Stimulated activated CD8-positive, alpha-beta memory T cell treated with anti-CD3 and anti-CD28 coated beads, Interleukin-4, amount 100 ng/mL, for 48 hours (primary cell): ENCODE results near the gene LMOD3.
A peak's percentile ranks its signal among the peaks of the same experiment; 100 is the strongest.

ENCODE experiments used
- DNase-seq: peaks from one replicate; pipeline ENCODE4 v3.0.0-alpha.2; 2020

Gene LMOD3

GRCh38 chr3:69121513-69121912, 882 bp downstream of the LMOD3 start:
- no peak for DNase-seq

GRCh38 chr3:69120879-69121464, 1.4 kb downstream of the LMOD3 start:
- peak; percentile 89 for DNase-seq

GRCh38 chr3:69119681-69120080, 2.7 kb downstream of the LMOD3 start:
- DNase-seq: no peak

GRCh38 chr3:69119138-69119537, 3.3 kb downstream of the LMOD3 start:
- no peak for DNase-seq

GRCh38 chr3:69118555-69118954, 3.8 kb downstream of the LMOD3 start:
- no peak for DNase-seq

GRCh38 chr3:69116897-69117296, 5.5 kb downstream of the LMOD3 start:
- no peak for DNase-seq

GRCh38 chr3:69116162-69116561, 6.2 kb downstream of the LMOD3 start:
- DNase-seq: no peak

- no peak for DNase-seq
These were observed 6.7 kb downstream of the LMOD3 start for GRCh38 chr3:69115731-69116130.

- DNase-seq: no peak
These were observed 8.9 kb downstream of the LMOD3 start for GRCh38 chr3:69113536-69113935.

GRCh38 chr3:69110941-69111546, 11.4 kb downstream of the LMOD3 start:
- no peak for DNase-seq

- DNase-seq: no peak
These were observed 13.6 kb downstream of the LMOD3 start for GRCh38 chr3:69108811-69109210.

GRCh38 chr3:69107841-69108240, 14.6 kb downstream of the LMOD3 start:
- no peak for DNase-seq

GRCh38 chr3:69105320-69105719, 17.1 kb downstream of the LMOD3 start:
- no peak for DNase-seq

- DNase-seq: no peak
These were observed 17.8 kb downstream of the LMOD3 start for GRCh38 chr3:69104586-69104985.

- DNase-seq: no peak
These were observed 19.3 kb downstream of the LMOD3 start for GRCh38 chr3:69103123-69103522.

- DNase-seq: no peak
These were observed 20.0 kb downstream of the LMOD3 start for GRCh38 chr3:69102384-69102783.

GRCh38 chr3:69099576-69099975, 22.8 kb downstream of the LMOD3 start:
- DNase-seq: no peak

GRCh38 chr3:69097407-69098086, 24.8 kb downstream of the LMOD3 start:
- no peak for DNase-seq

GRCh38 chr3:69096299-69096698, 26.1 kb downstream of the LMOD3 start:
- DNase-seq: no peak

- peak; percentile 57 for DNase-seq
These were observed 26.8 kb downstream of the LMOD3 start for GRCh38 chr3:69095636-69096035.

GRCh38 chr3:69094467-69095205, 27.8 kb downstream of the LMOD3 start:
- DNase-seq: peak; percentile 42

GRCh38 chr3:69092030-69092516, 30.3 kb downstream of the LMOD3 start:
- no peak for DNase-seq

GRCh38 chr3:69091389-69092029, 30.9 kb downstream of the LMOD3 start:
- DNase-seq: no peak
